ENCODE results near the gene PPP6R2. TPM values are rescaled to one million over a fixed set of nuclear protein-coding genes. Genes with fewer than 3 reads are reported as not detected.

PPP6R2 gene
- total RNA-seq, 2 experiments from 2014 or later, result 62.3 to 64.5 TPM

GRCh38 chr22:50311606-50312351 is 31.3 kb upstream of the PPP6R2 start:
- no peaks in the 10 kb centered on the region for H3K36me3 ChIP-seq (ENCODE audit: insufficient read depth, low read length)
- TF ChIP-seq EZH2phosphoT487 (IDR thresholded peaks at IDR 0.05; ENCODE audit: borderline replicate concordance, low read depth, low read length) (no peak), CTCF (conservative IDR thresholded peaks at IDR 0.05; ENCODE audit: low read length) (no peak)
- no peaks in the 10 kb centered on the region for H3K9me3 ChIP-seq (ENCODE audit: low read length)
- DNase-seq (ENCODE audit: low spot score), result no peak
- intact Hi-C loops (cut with micrococcal nuclease; ENCODE audit: unreplicated experiment), result no loop called here
- H3K4me2 ChIP-seq (ENCODE audit: low read length), result no peak overlapping the region
- BruUV-seq (replicated peaks), result TSS peak; percentile 77
- H3K27ac ChIP-seq (ENCODE audit: low read depth, low read length, poor library complexity, severe bottlenecking), result no peak overlapping the region
- no peak overlapping the region for H3K4me3 ChIP-seq (ENCODE audit: low read depth, low read length, poor library complexity, severe bottlenecking)
- H3K79me2 ChIP-seq (ENCODE audit: insufficient read depth, low read depth, low read length), result no peaks in the 10 kb centered on the region
- no peaks in the 10 kb centered on the region for H3K9me2 ChIP-seq (ENCODE audit: insufficient read depth, low read length)
- ChIA-PET CTCF (ENCODE audit: unreplicated experiment) (no interaction called here), POLR2A (no interaction called here)
- H4K20me1 ChIP-seq (ENCODE audit: insufficient read depth, low read length), result no peaks in the 10 kb centered on the region
- no peak overlapping the region for H2AFZ ChIP-seq (ENCODE audit: low read length)
- H3K4me1 ChIP-seq (ENCODE audit: insufficient read depth, low read length, poor library complexity, severe bottlenecking), result peaks cover 63% of the 10 kb centered on the region

GRCh38 chr22:50312371-50312770 is 30.8 kb upstream of the PPP6R2 start:
- POLR2A ChIA-PET, result no interaction called here
- no TSS peak for BruUV-seq (replicated peaks)

More at GRCh38 chr22:50312371-50312770, 30.8 kb upstream of the PPP6R2 start:
- Histone ChIP-seq H3K9me3 (ENCODE audit: low read length) (no peaks in the 10 kb centered on the region), H2AFZ (ENCODE audit: low read length) (no peak overlapping the region), H3K4me2 (ENCODE audit: low read length) (no peak overlapping the region), H3K27ac (ENCODE audit: low read depth, low read length, poor library complexity, severe bottlenecking) (no peak overlapping the region), H3K9me2 (ENCODE audit: insufficient read depth, low read length) (no peaks in the 10 kb centered on the region), H3K36me3 (ENCODE audit: insufficient read depth, low read length) (no peaks in the 10 kb centered on the region), H3K79me2 (ENCODE audit: insufficient read depth, low read depth, low read length) (no peaks in the 10 kb centered on the region), H3K4me1 (ENCODE audit: insufficient read depth, low read length, poor library complexity, severe bottlenecking) (peaks cover 62% of the 10 kb centered on the region), H3K4me3 (ENCODE audit: low read depth, low read length, poor library complexity, severe bottlenecking) (no peak overlapping the region), H4K20me1 (ENCODE audit: insufficient read depth, low read length) (no peaks in the 10 kb centered on the region)
- no peak for DNase-seq (ENCODE audit: low spot score)
- CTCF ChIA-PET (ENCODE audit: unreplicated experiment), result no interaction called here
- no peak for TF ChIP-seq CTCF (conservative IDR thresholded peaks at IDR 0.05; ENCODE audit: low read length)
- TF ChIP-seq EZH2phosphoT487 (IDR thresholded peaks at IDR 0.05; ENCODE audit: borderline replicate concordance, low read depth, low read length), result no peak
- intact Hi-C loops (cut with micrococcal nuclease; ENCODE audit: unreplicated experiment), result no loop called here
